ENCODE results near the gene RIPK4.

The RIPK4 gene

GRCh38 chr21:41803316-41803715, 36.5 kb upstream of the RIPK4 start:
- H4K91ac ChIP-seq (ENCODE audit: low read depth, low read length, poor library complexity) = no peak overlapping the region
- peaks cover 14 to 38% of the 10 kb centered on the region in 2 donors for H3K36me3 ChIP-seq (replicated peaks in 1 of 2; ENCODE audit: control insufficient read depth in 2 of 2, insufficient read depth in 2 of 2, low read length in 2 of 2)
- H2BK12ac ChIP-seq (ENCODE audit: low read length) = no peak overlapping the region
- no peak overlapping the region for H2AFZ ChIP-seq (ENCODE audit: low read length)
- H2BK5ac ChIP-seq (ENCODE audit: low read length) = no peak overlapping the region
- peaks cover 0 to 2% of the 10 kb centered on the region in 2 donors for H3K4me1 ChIP-seq (ENCODE audit: control insufficient read depth in 2 of 2, insufficient read depth in 1 of 2, low read depth in 1 of 2, low read length in 2 of 2)
- no peak overlapping the region for H3K9ac ChIP-seq (ENCODE audit: low read depth, low read length, poor library complexity)
- H3K27ac ChIP-seq (replicated peaks; ENCODE audit: low read length) = no peak overlapping the region
- no peak overlapping the region for H3K18ac ChIP-seq (ENCODE audit: low read length)
- no peak overlapping the region for H3K23ac ChIP-seq (ENCODE audit: low read depth, low read length, poor library complexity)
- no peaks in the 10 kb centered on the region for H3K27me3 ChIP-seq (ENCODE audit: control insufficient read depth in 3 of 3, insufficient read depth in 3 of 3, low read depth in 1 of 3, low read length in 3 of 3)
- H2AK5ac ChIP-seq (ENCODE audit: low read depth, low read length) = no peak overlapping the region
- no peak overlapping the region for H2BK120ac ChIP-seq (ENCODE audit: low read depth, low read length)
- H3K4me2 ChIP-seq (ENCODE audit: insufficient read depth, low read length, poor library complexity, severe bottlenecking) = no peak overlapping the region
- H4K8ac ChIP-seq (ENCODE audit: low read depth, low read length) = no peak overlapping the region
- H2BK15ac ChIP-seq (ENCODE audit: low read length) = no peak overlapping the region
- H3K4ac ChIP-seq (ENCODE audit: low read length) = no peak overlapping the region
- H3K79me1 ChIP-seq (ENCODE audit: low read depth, low read length) = no peaks in the 10 kb centered on the region
- no CpG with 5 or more reads among the region's 13 CpGs for WGBS, 2 donors (ENCODE audit: extremely low coverage in 2 of 2, insufficient read length in 2 of 2, insufficient replicate concordance in 1 of 2)
- no peak overlapping the region for H3K14ac ChIP-seq (ENCODE audit: low read length)
- H3K4me3 ChIP-seq (ENCODE audit: low read length in 2 of 2) = no peak overlapping the region
- no peak for DNase-seq (ENCODE audit: low spot score)
- peaks cover 0 to 4% of the 10 kb centered on the region in 2 donors for H3K9me3 ChIP-seq (replicated peaks in 1 of 2; ENCODE audit: control insufficient read depth in 2 of 2, insufficient read depth in 1 of 2, low read depth in 1 of 2, low read length in 2 of 2)

GRCh38 chr21:41802684-41803083, 35.8 kb upstream of the RIPK4 start:
- Histone ChIP-seq H4K8ac (ENCODE audit: low read depth, low read length) (no peak overlapping the region), H3K18ac (ENCODE audit: low read length) (no peak overlapping the region), H2AK5ac (ENCODE audit: low read depth, low read length) (no peak overlapping the region), H4K91ac (ENCODE audit: low read depth, low read length, poor library complexity) (no peak overlapping the region), H3K79me1 (ENCODE audit: low read depth, low read length) (no peaks in the 10 kb centered on the region), H2BK12ac (ENCODE audit: low read length) (no peak overlapping the region), H3K14ac (ENCODE audit: low read length) (no peak overlapping the region), H3K4me2 (ENCODE audit: insufficient read depth, low read length, poor library complexity, severe bottlenecking) (no peak overlapping the region), H2BK5ac (ENCODE audit: low read length) (no peak overlapping the region), H3K9me3 (replicated peaks in 1 of 2; ENCODE audit: control insufficient read depth in 2 of 2, insufficient read depth in 1 of 2, low read depth in 1 of 2, low read length in 2 of 2) (peaks cover 0 to 4% of the 10 kb centered on the region in 2 donors), H3K4ac (ENCODE audit: low read length) (no peak overlapping the region), H3K4me1 (ENCODE audit: control insufficient read depth in 2 of 2, insufficient read depth in 1 of 2, low read depth in 1 of 2, low read length in 2 of 2) (peaks cover 0 to 2% of the 10 kb centered on the region in 2 donors), H3K27me3 (ENCODE audit: control insufficient read depth in 3 of 3, insufficient read depth in 3 of 3, low read depth in 1 of 3, low read length in 3 of 3) (no peaks in the 10 kb centered on the region), H3K23ac (ENCODE audit: low read depth, low read length, poor library complexity) (no peak overlapping the region), H2BK15ac (ENCODE audit: low read length) (no peak overlapping the region), H3K4me3 (ENCODE audit: low read length in 2 of 2) (no peak overlapping the region), H3K9ac (ENCODE audit: low read depth, low read length, poor library complexity) (no peak overlapping the region), H3K36me3 (replicated peaks in 1 of 2; ENCODE audit: control insufficient read depth in 2 of 2, insufficient read depth in 2 of 2, low read length in 2 of 2) (peaks cover 14 to 34% of the 10 kb centered on the region in 2 donors), H2AFZ (ENCODE audit: low read length) (no peak overlapping the region), H3K27ac (replicated peaks; ENCODE audit: low read length) (no peak overlapping the region), H2BK120ac (ENCODE audit: low read depth, low read length) (no peak overlapping the region)
- DNase-seq (ENCODE audit: low spot score) = no peak
- WGBS, 2 donors (ENCODE audit: extremely low coverage in 2 of 2, insufficient read length in 2 of 2, insufficient replicate concordance in 1 of 2) = no CpG with 5 or more reads among the region's 19 CpGs

DNA sequence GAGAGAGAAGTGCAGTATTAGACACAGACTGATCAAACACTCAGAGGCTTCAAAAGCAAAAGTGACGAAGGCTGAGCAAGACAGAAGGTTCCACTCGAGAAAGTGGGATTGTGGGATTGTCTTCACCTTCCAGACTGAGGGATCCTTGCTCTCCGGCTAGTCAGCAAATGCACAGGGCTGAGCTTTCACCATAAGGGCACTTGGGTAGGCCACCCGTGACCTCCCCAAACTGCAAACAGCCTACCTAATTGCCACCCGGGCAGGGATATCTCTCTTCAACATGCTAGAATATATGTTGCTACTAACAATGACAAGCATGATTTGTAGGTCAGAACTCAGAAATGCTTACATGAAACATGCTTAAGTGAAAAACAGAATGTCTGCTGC, 35.3 kb upstream of the RIPK4 start:
- no peak overlapping the region for H3K4me2 ChIP-seq (ENCODE audit: insufficient read depth, low read length, poor library complexity, severe bottlenecking)

GRCh38 chr21:41801321-41802197, 34.7 kb upstream of the RIPK4 start:
- Histone ChIP-seq H3K14ac (ENCODE audit: low read length) (no peak overlapping the region), H3K9me3 (replicated peaks in 1 of 2; ENCODE audit: control insufficient read depth in 2 of 2, insufficient read depth in 1 of 2, low read depth in 1 of 2, low read length in 2 of 2) (peaks cover 0 to 1% of the 10 kb centered on the region in 2 donors), H3K4me3 (ENCODE audit: low read length in 2 of 2) (no peak overlapping the region), H3K9ac (ENCODE audit: low read depth, low read length, poor library complexity) (no peak overlapping the region), H2BK120ac (ENCODE audit: low read depth, low read length) (no peak overlapping the region), H3K36me3 (replicated peaks in 1 of 2; ENCODE audit: control insufficient read depth in 2 of 2, insufficient read depth in 2 of 2, low read length in 2 of 2) (peaks cover 14 to 34% of the 10 kb centered on the region in 2 donors), H4K91ac (ENCODE audit: low read depth, low read length, poor library complexity) (no peak overlapping the region), H3K27ac (replicated peaks; ENCODE audit: low read length) (no peak overlapping the region), H4K8ac (ENCODE audit: low read depth, low read length) (no peak overlapping the region), H3K18ac (ENCODE audit: low read length) (no peak overlapping the region), H3K4ac (ENCODE audit: low read length) (no peak overlapping the region), H3K27me3 (ENCODE audit: control insufficient read depth in 3 of 3, insufficient read depth in 3 of 3, low read depth in 1 of 3, low read length in 3 of 3) (no peaks in the 10 kb centered on the region), H2BK15ac (ENCODE audit: low read length) (no peak overlapping the region), H3K4me2 (ENCODE audit: insufficient read depth, low read length, poor library complexity, severe bottlenecking) (no peak overlapping the region), H2BK5ac (ENCODE audit: low read length) (no peak overlapping the region), H3K23ac (ENCODE audit: low read depth, low read length, poor library complexity) (no peak overlapping the region), H3K79me1 (ENCODE audit: low read depth, low read length) (no peaks in the 10 kb centered on the region), H3K4me1 (ENCODE audit: control insufficient read depth in 2 of 2, insufficient read depth in 1 of 2, low read depth in 1 of 2, low read length in 2 of 2) (peaks cover 0 to 2% of the 10 kb centered on the region in 2 donors), H2BK12ac (ENCODE audit: low read length) (no peak overlapping the region), H2AFZ (ENCODE audit: low read length) (no peak overlapping the region), H2AK5ac (ENCODE audit: low read depth, low read length) (no peak overlapping the region)
- DNase-seq (ENCODE audit: low spot score) = no peak
- WGBS, 2 donors (ENCODE audit: extremely low coverage in 2 of 2, insufficient read length in 2 of 2, insufficient replicate concordance in 1 of 2) = no CpG with 5 or more reads among the region's 32 CpGs

More for the DNA sequence above, 35.3 kb upstream of the RIPK4 start:
- H2BK5ac ChIP-seq (ENCODE audit: low read length) = no peak overlapping the region
- H2BK15ac ChIP-seq (ENCODE audit: low read length) = no peak overlapping the region
- H3K18ac ChIP-seq (ENCODE audit: low read length) = no peak overlapping the region
- H3K9me3 ChIP-seq (replicated peaks in 1 of 2; ENCODE audit: control insufficient read depth in 2 of 2, insufficient read depth in 1 of 2, low read depth in 1 of 2, low read length in 2 of 2) = peaks cover 0 to 4% of the 10 kb centered on the region in 2 donors
- no peak overlapping the region for H4K91ac ChIP-seq (ENCODE audit: low read depth, low read length, poor library complexity)
- H3K79me1 ChIP-seq (ENCODE audit: low read depth, low read length) = no peaks in the 10 kb centered on the region
- H3K9ac ChIP-seq (ENCODE audit: low read depth, low read length, poor library complexity) = no peak overlapping the region
- no peak overlapping the region for H2BK12ac ChIP-seq (ENCODE audit: low read length)
- H3K4me1 ChIP-seq (ENCODE audit: control insufficient read depth in 2 of 2, insufficient read depth in 1 of 2, low read depth in 1 of 2, low read length in 2 of 2) = peaks cover 0 to 2% of the 10 kb centered on the region in 2 donors
- no peak overlapping the region for H3K14ac ChIP-seq (ENCODE audit: low read length)
- no CpG with 5 or more reads among the region's 5 CpGs for WGBS, 2 donors (ENCODE audit: extremely low coverage in 2 of 2, insufficient read length in 2 of 2, insufficient replicate concordance in 1 of 2)
- no peak overlapping the region for H2BK120ac ChIP-seq (ENCODE audit: low read depth, low read length)
- no peak overlapping the region for H3K27ac ChIP-seq (replicated peaks; ENCODE audit: low read length)
- no peak overlapping the region for H2AFZ ChIP-seq (ENCODE audit: low read length)
- no peak overlapping the region for H4K8ac ChIP-seq (ENCODE audit: low read depth, low read length)
- no peak overlapping the region for H3K4ac ChIP-seq (ENCODE audit: low read length)
- H3K23ac ChIP-seq (ENCODE audit: low read depth, low read length, poor library complexity) = no peak overlapping the region
- no peak overlapping the region for H2AK5ac ChIP-seq (ENCODE audit: low read depth, low read length)
- H3K4me3 ChIP-seq (ENCODE audit: low read length in 2 of 2) = no peak overlapping the region
- peaks cover 14 to 34% of the 10 kb centered on the region in 2 donors for H3K36me3 ChIP-seq (replicated peaks in 1 of 2; ENCODE audit: control insufficient read depth in 2 of 2, insufficient read depth in 2 of 2, low read length in 2 of 2)
- no peaks in the 10 kb centered on the region for H3K27me3 ChIP-seq (ENCODE audit: control insufficient read depth in 3 of 3, insufficient read depth in 3 of 3, low read depth in 1 of 3, low read length in 3 of 3)
- DNase-seq (ENCODE audit: low spot score) = no peak
